Mucosa of descending colon (tissue), 3 donors: ENCODE results near the gene SERPINE2. TPM values are rescaled to one million over a fixed set of nuclear protein-coding genes. Genes with fewer than 3 reads are reported as not detected.
A peak's percentile ranks its signal among the peaks of the same experiment; 100 is the strongest.
"Not testable (repeated sequence)": the region's sequence is repeated elsewhere in the genome, so short reads cannot be mapped to it uniquely, and the experiment has no call there.

Experiments used
- ATAC-seq: fragments of 200-7000 bp; cut with Tn5 transposase; one replicate; pipeline ENCODE4 v1.9.1; 2020; ENCODE audit warnings: mild to moderate bottlenecking, moderate library complexity
- DNase-seq, 3 donors: peaks; one replicate each; pipeline ENCODE4 v3.0.0-alpha.2; 2020
- H3K36me3 ChIP-seq: fragments of 200-600 bp; one replicate; pipeline ENCODE4 v1.8.0; 2021; ENCODE audit warnings: low read depth, mild to moderate bottlenecking
- H3K4me1 ChIP-seq: fragments of 200-600 bp; one replicate; pipeline ENCODE4 v1.8.0; 2021; ENCODE audit warnings: low read depth, mild to moderate bottlenecking
- H3K4me3 ChIP-seq: fragments of 200-600 bp; one replicate; pipeline ENCODE4 v1.8.0; 2021; ENCODE audit warnings: mild to moderate bottlenecking
- H3K9me3 ChIP-seq: fragments of 200-600 bp; one replicate; pipeline ENCODE4 v1.8.0; 2021; ENCODE audit warnings: mild to moderate bottlenecking
- intact Hi-C, 2 donors: fragments of 100-400 bp; cut with DNase I in 1 of 2; cut with micrococcal nuclease in 1 of 2; formaldehyde crosslinking; loops; one replicate each; pipeline versions ENCODE4 v1.11.0 to v1.11.1; 2022; cut with DNase I, micrococcal nuclease
- total RNA-seq, 3 donors: library from RNA; stranded (reverse); fragmentation: NEBNext Ultra II Directional in 2 of 3; extraction: Animal tissue kit (Norgen Biotek cat#: 25700) in 2 of 3; gene quantifications; one replicate each; pipeline versions ENCODE4 v1.2.1 to v1.2.4, GENCODE V29; 2021 to 2023
- TF ChIP-seq, protein P1 (sequence below): fragments of 200-600 bp; IDR thresholded peaks from one replicate; pipeline ENCODE4 v1.8.0; 2022; ENCODE audit warnings: antibody characterized with exemption, mild to moderate bottlenecking
- donor health status: DM: no; HTN: no; CAD: no; lungs with moderate emphysema.
- donor health status: DM: no; HTN: no; CAD: no.
- donor health status: DM: no; HTN: yes; CAD: no.

SERPINE2 gene
- total RNA-seq, 3 donors from 2014 or later = 10.6 to 15.9 (median 12.4) TPM

DNA sequence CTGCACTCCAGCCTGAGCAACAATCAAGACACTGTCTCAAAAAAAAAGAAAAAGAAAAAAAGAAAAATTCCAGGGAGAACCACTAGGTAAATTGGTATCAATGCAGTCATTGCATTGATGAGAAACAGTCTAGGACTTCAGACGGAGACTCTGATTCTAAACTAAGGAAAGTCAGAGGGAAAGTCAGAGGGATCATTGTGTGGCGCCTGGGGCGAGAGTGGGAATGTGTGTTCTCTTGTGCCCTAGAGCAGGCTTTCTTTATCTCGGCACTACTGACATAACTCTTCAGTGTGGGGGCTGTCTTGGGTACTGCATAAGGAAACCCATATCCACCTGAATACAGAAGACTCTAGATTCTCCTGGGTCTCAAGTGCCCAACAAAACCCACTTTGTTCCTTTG, 24.8 kb downstream of the SERPINE2 start:
- ATAC-seq = no peak
- H3K36me3 ChIP-seq = no peaks in the 10 kb centered on the region
- no peaks in the 10 kb centered on the region for H3K9me3 ChIP-seq
- intact Hi-C loops = no loop called here
- H3K4me1 ChIP-seq = peaks cover 3% of the 10 kb centered on the region
- no peak for DNase-seq
- TF ChIP-seq, protein P1, sequence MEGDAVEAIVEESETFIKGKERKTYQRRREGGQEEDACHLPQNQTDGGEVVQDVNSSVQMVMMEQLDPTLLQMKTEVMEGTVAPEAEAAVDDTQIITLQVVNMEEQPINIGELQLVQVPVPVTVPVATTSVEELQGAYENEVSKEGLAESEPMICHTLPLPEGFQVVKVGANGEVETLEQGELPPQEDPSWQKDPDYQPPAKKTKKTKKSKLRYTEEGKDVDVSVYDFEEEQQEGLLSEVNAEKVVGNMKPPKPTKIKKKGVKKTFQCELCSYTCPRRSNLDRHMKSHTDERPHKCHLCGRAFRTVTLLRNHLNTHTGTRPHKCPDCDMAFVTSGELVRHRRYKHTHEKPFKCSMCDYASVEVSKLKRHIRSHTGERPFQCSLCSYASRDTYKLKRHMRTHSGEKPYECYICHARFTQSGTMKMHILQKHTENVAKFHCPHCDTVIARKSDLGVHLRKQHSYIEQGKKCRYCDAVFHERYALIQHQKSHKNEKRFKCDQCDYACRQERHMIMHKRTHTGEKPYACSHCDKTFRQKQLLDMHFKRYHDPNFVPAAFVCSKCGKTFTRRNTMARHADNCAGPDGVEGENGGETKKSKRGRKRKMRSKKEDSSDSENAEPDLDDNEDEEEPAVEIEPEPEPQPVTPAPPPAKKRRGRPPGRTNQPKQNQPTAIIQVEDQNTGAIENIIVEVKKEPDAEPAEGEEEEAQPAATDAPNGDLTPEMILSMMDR = no peak
- H3K4me3 ChIP-seq = no peak overlapping the region

- Histone ChIP-seq H3K36me3 (no peaks in the 10 kb centered on the region), H3K4me3 (no peak overlapping the region), H3K4me1 (peaks cover under 1% of the 10 kb centered on the region), H3K9me3 (no peaks in the 10 kb centered on the region)
- DNase-seq = no peak
- TF ChIP-seq, protein P1 = no peak
- no peak for ATAC-seq
- intact Hi-C loops = no loop called here
Observed at GRCh38 chr2:224011837-224012236, 27.2 kb downstream of the SERPINE2 start.

DNA sequence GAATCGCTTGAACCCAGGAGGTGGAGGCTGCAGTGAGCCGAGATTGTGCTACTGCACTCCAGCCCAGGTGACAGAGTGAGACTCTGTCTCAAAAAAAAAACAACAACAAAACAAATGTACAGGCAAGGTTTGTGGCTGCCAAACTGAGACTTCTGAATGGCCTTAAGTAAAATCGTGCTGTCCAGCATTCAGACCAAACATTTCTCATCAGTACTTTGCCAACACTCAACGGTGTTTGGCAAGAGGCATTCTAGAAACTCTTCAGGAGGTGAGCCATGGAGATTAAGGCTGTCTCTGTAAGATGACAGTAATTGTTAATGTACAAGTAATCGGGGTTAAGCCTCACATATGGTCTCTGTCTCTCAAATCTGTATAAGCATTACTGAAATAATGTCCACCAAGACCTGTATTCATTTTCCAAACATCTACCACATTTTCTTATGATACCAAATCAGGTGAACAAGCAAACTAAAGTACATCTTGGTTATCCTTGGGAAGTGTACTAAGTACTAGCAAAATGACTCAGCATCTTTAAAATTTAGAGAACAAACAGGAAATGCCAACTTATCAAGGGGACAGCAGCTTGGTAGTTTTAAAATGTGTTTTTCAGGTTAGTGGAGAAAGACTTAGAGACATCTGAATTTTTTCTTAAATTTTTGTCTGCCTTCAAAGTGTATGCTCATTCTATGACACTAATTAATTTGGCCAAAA, 29.3 kb downstream of the SERPINE2 start:
- no peak for ATAC-seq
- Histone ChIP-seq H3K4me3 (no peak overlapping the region), H3K36me3 (no peaks in the 10 kb centered on the region), H3K4me1 (no peaks in the 10 kb centered on the region), H3K9me3 (no peaks in the 10 kb centered on the region)
- intact Hi-C loops = no loop called here
- no peak for DNase-seq
- TF ChIP-seq, protein P1 = no peak

DNA sequence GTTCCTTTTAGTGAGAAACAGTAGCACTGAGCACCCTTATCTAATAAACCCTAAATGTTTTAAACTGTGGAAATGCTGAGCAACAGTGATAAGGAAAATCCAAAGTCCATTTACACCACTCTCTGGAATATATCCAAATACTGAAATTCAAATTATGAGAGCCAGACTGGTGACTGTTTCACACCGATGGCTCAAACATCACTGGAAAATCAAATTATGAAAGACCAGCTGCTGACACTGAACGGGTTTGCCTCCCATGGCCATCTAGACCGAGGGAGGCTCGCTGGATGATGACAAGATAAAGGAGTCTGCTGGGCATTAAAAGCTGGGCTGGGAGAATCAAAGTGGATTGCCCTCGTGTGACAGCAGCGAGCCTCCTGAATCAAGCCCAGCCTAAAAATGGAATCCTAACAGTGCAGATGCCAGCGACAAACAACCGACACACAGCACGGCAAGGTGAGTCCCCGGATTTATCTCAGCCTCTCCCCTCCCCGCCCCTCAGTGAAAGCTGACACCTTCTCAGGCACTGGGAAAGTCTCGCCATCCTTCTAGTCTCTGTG, 30.3 kb downstream of the SERPINE2 start:
- Histone ChIP-seq H3K9me3 (no peaks in the 10 kb centered on the region), H3K4me3 (no peak overlapping the region), H3K4me1 (no peaks in the 10 kb centered on the region), H3K36me3 (no peaks in the 10 kb centered on the region)
- intact Hi-C loops = no loop called here
- TF ChIP-seq, protein P1 = no peak
- DNase-seq (peak in 2 of 3 donors; percentile 42 to 44), ATAC-seq (peak; percentile 87)

DNA sequence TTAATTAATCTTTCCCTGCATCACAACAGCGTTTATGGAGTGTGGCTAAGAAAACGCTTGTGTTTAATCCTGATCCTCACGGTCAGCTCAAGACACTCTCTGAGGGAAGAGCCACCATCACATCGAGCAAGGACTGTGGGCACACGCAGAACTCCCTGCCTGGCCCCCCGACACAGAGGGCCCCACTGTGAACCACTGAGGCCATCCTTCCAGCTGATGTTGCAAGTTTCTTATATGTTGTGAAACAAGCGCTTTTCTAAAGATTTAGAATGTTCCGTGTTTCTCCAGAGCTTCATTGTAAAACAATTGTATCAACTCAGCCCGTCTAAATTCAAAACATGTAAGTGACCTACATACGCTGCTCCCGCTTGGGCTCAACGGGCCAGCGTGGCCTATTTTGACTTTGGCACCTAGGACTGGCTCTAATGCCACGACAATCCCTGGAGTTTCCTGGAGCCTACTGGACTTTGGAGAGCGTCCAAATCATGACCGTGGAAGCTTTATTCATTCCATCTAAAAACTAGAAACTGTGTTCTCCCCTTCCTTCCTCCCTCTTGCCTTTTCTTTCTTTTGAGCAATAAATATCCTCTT, 34.9 kb downstream of the SERPINE2 start:
- no peaks in the 10 kb centered on the region for H3K9me3 ChIP-seq
- TF ChIP-seq, protein P1 = no peak
- H3K4me1 ChIP-seq = no peaks in the 10 kb centered on the region
- ATAC-seq = no peak
- intact Hi-C loops = no loop called here
- no peak for DNase-seq
- no peak overlapping the region for H3K4me3 ChIP-seq
- H3K36me3 ChIP-seq = no peaks in the 10 kb centered on the region

- H3K36me3 ChIP-seq, DNase-seq, H3K4me1 ChIP-seq, intact Hi-C loops, H3K9me3 ChIP-seq, ATAC-seq, H3K4me3 ChIP-seq: not testable (repeated sequence)
Observed at GRCh38 chr2:224000662-224001061, 38.4 kb downstream of the SERPINE2 start.
